CD4-positive, alpha-beta T cell treated with Interleukin-12 subunit alpha and Interleukin-12 subunit beta, for 1 hour (primary cell): Measurements from ENCODE around the gene PLIN4.

ENCODE experiments used
- DNase-seq: peaks from one replicate; pipeline ENCODE4 v3.0.0-alpha.2; 2020

PLIN4 gene

DNA sequence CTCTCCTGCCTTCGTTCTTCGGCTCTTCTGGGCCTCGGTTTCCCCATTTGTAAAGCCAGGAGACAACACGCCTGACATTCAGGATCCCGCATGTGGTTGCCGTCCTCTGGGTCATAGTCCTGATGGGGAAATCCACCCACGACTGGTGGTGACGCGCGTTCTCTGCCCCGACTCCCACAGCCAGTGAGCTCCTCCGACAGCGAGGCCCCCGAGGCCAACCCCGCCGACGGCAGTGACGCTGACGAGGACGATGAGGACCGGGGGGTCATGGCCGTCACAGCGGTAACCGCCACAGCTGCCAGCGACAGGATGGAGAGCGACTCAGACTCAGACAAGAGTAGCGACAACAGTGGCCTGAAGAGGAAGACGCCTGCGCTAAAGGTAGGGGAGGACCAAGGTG, 29.8 kb downstream of the PLIN4 start:
- DNase-seq: no peak

- DNase-seq: no peak
Measured at GRCh38 chr19:4487572-4487971, 30.7 kb downstream of the PLIN4 start.

GRCh38 chr19:4483385-4483784, 34.9 kb downstream of the PLIN4 start:
- no peak for DNase-seq

DNA sequence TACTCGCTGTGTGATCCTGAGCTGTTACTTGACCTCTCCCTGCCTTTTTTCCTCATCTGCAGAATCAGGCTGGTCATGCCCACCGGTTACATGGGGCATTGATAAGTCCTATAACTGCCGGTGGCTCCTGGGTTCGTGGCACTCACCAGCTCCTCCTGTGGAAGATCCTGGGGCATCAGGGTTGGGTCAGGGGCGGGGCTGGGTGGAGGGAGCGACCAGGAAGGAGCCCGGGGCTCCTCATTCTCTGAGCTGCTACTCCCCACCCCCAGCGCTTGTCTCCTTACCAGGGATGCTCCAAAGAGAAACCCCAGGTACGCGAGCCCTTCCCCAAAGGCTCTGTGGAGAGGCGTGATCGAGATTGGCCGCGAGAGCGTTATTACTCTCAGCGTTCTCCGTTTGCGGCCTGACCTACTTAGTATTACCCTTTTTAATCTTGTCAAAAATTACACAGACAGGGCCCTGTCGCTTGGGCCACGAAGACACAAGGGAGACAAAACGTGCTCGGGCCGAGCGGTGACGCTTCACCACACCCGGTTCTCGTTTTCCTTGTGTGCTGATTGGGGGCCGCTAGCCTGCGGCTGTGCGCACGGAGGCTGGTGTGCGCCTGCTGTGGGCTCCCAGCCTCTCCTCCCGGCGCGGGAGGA, 35.4 kb downstream of the PLIN4 start:
- DNase-seq: no peak

DNA sequence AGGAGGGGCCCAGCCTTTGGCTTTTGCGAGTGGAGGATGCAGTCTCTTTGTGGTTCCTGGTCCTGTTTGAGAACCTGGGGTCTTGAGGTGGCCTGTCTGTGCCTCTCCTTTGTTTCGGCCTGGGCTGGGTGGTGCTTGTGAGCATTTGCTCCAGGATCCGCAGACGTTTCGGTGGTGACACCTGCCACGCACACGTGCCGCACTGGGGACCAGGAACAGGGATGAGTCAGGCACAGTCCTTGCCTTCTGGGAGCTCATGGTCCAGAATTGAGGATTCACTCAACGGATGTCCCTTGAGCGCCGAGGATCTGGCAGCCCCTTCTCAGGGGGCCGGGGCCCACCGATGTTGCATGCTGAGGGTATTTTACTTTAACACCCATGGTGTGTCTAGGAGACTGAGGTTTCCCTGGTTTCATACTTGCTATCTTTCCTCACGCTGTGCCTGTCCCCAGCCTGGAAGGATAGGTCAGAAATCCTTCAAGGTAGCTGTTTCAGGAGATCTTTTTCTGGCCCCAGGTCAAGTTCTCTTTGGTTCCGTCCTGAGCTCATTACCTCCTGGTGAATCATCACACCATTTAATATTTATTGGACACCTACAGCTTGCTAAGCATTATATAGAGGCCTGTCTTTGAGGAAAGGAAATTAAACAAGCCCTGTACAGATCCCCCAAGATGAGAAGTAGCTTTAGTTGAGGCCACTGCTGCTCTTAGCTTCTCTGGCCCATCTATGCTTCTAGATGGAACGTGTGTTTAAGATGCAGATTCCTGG, 41.1 kb downstream of the PLIN4 start:
- no peak for DNase-seq

DNA sequence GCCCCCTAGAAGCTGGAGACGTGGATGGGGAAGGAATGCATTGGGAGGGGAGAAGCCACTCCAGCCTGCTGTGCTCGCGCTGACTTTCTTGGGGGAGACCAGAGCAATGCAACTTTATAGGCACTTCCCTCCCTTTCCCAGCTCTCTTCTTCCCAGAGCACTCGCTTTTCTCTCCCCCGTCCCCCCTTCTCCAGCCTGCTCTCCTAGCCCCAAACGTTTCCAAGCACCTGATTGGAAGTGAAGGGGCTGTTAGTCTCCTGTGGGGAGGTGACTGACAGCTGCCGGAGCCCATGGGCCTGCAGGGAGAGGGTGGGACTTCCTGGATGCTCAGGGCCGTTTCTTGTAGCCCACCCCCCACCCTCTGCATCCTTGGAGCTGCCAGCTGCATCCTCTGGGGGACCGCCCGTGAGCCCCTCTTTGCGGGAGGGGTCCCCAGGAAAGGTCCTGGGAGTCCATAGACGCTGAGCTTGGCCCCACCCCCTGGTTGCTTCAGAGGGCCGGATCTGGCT, 43.7 kb downstream of the PLIN4 start:
- no peak for DNase-seq

DNA sequence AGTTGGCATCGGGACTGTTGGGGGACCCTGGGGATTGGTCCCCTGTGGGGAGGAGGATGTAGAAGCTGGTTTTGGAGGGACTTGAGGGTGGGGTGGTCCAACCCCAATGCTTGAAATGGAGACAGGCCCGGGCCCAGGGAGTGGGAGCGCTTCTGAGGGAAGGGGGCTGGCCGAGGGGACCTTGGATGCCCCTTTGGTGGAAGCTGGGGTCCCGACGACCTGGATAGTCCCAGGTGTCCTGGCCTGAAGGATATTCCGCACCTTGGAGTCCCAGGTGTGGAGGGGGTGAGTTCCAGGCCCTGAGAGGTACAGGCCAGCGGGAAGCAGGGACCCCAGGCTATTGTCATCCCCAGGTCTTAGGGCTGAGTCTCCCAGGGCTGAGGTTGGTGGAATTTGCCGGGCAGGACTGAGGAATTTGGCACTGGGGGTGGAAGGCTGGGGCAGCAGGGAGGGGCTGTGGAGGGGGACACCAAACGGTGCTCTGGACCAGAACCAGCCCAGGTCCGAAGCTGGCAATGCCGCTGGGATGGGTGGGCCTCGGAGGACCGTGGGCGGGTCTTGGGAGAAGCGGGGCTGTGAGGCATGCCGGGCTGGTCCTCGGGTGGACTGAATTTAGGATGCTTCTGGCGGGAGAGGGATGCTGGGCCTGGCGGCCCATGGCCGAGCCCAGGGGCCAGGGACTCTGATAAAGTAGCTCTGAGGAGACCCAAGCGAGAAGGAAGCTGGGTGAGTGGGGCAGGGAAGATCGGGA, 44.3 kb downstream of the PLIN4 start:
- no peak for DNase-seq

- no peak for DNase-seq
Measured at GRCh38 chr19:4473011-4473762, 45.1 kb downstream of the PLIN4 start.

- no peak for DNase-seq
Measured at GRCh38 chr19:4472174-4472974, 45.9 kb downstream of the PLIN4 start, which contains the start of gene HDGFL2. Gene HDGFL2, plus strand, starts transcription at chr19:4472297. Its CDS starts 54 bp downstream, at chr19:4472351.

DNA sequence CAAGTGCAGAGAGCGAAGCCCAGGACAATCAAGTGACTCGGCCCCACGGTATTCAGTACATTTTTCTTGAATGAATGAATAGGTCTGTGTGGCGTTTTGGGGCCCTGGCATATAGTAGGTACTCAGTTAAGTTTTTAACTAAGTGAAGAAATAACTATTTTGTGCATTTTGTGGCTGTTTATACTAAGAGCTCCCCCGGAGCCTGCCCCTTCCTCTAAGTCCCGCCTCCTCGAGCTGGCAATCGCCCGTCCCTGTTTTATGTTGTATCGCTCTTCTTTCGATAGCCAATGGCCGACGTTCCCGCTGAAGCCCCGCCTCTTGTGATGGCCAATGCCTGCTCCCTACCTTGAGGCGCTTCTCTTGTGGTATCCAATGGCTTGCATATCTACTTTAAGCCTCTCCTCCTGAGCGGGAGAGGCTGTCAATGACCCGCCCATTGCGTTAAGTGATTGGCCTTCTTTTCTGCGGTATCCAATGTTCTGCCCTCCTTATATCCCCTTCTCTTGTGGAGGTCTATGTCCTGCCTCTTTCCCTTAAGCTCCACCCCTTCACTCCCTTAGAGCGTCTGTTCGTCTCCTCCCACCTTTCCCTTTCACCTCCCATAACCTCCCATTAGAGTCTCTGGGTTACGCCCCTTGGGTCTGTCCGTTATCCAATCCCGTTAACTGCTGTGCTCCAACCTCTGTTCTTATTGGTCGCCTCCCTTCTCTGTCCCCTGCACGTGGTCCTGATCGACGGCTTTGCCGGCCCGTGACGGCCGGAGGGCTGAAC, 46.7 kb downstream of the PLIN4 start:
- peak; percentile 99 for DNase-seq

DNA sequence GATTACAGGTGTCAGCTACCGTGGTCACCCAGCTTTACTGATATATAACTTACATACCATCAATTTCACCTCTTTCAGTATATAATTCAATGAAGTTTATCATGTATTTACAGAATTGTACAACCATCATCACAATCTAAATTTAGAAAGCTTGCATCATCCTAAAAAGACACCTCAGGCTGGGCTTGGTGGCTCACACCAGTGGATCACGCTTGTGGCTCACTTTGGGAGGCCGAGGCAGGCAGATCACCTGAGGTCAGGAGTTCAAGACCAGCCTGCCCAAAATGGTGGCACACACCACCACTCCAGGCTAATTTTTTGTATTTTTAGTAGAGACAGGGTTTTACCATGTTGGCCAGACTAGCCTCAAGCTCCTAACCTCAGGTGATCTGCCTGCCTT, 50.5 kb downstream of the PLIN4 start:
- no peak for DNase-seq

GRCh38 chr19:4464815-4465581, 53.3 kb downstream of the PLIN4 start:
- no peak for DNase-seq

GRCh38 chr19:4457654-4458395, 60.5 kb downstream of the PLIN4 start, which contains the start of gene UBXN6:
Gene UBXN6, minus strand, starts transcription at chr19:4457794. Its CDS starts 97 bp downstream, at chr19:4457697.
- DNase-seq: peak; percentile 99

- DNase-seq: peak; percentile 46
Measured at GRCh38 chr19:4456843-4457653, 61.2 kb downstream of the PLIN4 start.

DNA sequence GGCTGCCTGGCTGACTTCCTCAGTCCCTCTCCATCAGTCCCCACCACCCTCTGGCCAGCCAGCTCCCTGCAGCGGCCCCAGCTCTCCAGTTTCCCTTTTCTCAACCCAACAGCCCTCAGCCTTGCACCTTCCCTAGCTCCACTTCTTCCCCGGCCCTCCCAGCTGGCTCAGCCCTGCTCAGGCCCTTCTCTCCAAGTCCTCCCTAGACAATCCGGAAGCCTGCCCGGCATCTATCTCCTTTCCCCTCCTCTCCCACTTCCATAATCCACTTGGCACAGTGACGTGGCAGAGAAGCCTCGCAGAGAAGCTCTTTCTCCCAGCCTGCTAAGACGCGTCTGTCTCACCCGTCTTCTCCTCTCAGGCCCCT, 61.8 kb downstream of the PLIN4 start:
- DNase-seq: no peak

GRCh38 chr19:4455719-4456475, 62.4 kb downstream of the PLIN4 start:
- no peak for DNase-seq
